ENCODE results near the gene PAIP2.
"Not testable (repeated sequence)": the region's sequence is repeated elsewhere in the genome, so short reads cannot be mapped to it uniquely, and the experiment has no call there.

Gene PAIP2

DNA sequence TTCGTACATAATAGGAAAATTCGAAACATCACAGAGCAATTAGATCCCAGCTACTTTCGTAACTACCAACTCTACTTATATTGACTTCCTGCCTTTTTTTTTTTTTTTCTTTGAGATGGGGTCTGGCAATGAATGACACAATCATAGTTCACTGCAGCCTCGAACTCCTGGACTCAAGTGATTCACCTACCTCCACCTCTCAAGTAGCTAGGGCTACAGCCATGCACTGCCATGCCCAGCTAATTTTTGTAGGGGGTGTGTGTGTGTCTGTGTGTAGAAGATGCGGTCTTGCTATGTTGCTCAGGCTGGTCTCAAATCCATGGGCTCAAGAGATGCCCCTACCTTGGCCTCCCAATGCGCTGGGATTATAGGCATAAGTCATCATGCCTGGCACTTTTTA, 5.8 kb upstream of the PAIP2 start:
- DNase-seq, result no peak

DNA sequence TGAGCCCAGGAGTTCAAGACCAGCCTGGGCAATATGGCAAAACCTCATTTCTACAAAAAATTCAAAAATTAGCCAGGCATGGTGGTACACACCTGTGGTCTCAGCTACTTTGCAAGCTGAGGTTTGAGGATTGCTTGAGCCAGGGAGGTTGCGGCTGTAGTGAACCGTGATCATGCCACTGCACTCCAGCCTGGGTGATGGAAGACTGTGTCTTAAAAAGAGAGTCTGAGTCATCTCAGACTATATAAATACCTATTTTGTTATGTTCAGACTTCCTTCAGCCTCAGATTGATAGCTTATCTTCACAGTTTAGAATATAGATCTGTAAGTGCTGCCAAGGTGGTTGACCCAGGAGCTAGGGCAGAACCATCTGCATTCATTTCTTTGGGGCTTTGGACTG, 1.6 kb upstream of the PAIP2 start:
- no peak for DNase-seq

GRCh38 chr5:139341187-139341688, 416 bp upstream of the PAIP2 start:
- DNase-seq, result no peak

DNA sequence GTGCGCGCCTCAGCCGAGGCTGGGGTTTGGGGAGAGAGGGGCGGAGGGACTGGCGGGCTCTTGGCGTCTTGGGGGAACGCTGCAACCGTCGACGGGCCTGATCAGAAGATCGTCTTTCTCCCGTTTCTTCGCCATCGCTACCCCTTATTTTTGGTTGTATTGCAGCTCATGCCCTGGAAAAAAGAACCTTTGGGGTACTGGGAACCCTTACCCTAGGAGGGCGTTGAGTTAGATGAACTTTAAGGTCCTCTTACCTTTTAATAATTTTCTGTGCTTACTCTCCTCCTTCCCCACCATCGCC, 719 bp downstream of the PAIP2 start:
- no peak for DNase-seq

DNA sequence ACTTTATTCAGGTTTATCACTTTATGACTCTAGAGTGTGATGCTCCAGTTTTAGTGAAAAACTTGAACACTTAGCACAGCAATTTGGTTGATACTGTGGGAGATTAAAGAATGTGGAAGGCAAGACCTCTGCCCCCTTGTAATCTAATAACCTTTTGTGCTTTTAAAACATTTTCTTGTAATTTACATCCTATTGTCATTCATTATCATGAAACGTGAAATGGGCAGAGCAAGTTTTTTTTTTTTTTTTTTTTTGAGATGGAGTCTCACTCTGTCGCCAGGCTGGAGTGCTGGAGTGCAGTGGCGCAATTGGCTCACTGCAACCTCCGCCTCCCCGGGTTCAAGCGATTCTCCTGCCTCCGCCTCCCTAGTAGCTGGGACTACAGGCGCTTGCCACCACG, 1.8 kb downstream of the PAIP2 start:
- no peak for DNase-seq

GRCh38 chr5:139344177-139344576, 2.5 kb downstream of the PAIP2 start:
- DNase-seq, result no peak

DNA sequence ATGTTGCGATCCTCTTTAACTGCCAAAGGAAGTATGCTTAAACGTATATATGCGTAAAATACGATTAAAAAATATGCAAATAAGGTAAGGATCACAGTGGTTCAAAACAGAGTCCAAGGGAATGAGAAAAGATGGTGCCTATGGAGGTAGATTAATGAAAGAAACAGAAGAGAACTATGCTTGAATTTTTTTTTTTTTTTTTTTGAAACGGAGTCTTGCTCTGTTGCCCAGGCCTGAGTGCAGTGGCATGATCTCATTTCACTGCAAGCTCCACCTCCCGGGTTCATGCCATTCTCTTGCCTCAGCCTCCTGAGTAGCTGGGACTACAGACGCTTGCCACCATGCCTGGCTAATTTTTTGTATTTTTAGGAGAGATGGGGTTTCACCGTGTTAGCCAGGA, 3.8 kb downstream of the PAIP2 start:
- not testable (repeated sequence) for DNase-seq

DNA sequence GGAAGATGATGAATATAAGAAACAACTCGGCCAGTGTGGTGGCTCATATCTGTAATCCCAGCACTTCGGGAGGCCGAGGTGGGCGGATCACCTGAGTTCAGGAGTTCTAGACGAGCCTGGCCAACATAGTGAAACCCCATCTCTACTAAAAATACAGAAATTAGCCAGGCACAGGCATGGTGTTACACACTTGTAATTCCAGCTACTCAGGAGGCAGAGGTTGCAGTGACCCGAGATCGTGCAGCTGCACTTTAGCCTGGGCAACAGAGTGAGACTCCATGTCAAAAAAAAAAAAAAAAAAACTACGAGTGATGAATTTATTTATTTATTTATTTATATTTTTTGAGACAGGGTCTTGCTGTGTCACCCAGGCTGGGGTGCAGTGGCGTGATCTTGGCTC, 6.2 kb downstream of the PAIP2 start:
- not testable (repeated sequence) for DNase-seq

- no peak for DNase-seq
Observed at GRCh38 chr5:139354186-139354585, 12.5 kb downstream of the PAIP2 start.

DNA sequence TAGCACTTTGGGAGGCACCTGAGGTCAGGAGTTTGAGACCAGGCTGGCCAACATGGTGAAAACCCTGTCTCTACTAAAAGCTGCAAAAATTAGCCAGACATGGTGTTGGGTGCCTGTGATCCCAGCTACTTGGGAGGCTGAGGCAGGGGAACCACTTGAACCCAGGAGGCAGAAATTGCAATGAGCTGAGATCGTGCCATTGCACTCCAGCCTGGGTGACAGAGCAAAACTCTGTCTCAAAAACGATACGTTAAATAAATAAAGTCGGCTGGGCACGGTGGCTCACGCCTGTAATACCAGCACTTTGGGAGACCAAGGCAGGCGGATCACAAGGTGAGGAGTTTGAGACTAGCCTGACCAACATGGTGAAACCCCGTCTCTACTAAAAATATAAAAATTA, 14.2 kb downstream of the PAIP2 start:
- DNase-seq, result not testable (repeated sequence)

DNA sequence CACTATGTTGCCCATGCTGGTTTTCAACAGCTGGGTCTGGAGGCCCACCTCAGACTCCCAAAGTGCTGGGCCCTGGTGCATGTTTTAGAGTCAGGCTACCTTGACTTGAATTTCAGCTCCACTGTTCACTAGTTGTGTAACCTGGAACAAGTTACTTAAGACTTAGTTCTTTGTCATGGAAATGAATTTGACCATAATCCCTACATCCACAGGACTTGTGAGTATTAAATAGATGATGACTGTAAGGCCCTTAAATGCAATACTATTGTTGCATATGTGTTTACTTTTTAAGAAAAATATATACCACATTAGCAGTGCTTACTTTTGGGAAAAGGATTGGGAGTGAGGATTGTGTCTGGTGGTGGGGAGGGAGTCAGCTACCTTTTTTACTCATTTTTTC, 16.4 kb downstream of the PAIP2 start:
- no peak for DNase-seq

- DNase-seq, result no peak
Observed at GRCh38 chr5:139360384-139360783, 18.7 kb downstream of the PAIP2 start.

DNA sequence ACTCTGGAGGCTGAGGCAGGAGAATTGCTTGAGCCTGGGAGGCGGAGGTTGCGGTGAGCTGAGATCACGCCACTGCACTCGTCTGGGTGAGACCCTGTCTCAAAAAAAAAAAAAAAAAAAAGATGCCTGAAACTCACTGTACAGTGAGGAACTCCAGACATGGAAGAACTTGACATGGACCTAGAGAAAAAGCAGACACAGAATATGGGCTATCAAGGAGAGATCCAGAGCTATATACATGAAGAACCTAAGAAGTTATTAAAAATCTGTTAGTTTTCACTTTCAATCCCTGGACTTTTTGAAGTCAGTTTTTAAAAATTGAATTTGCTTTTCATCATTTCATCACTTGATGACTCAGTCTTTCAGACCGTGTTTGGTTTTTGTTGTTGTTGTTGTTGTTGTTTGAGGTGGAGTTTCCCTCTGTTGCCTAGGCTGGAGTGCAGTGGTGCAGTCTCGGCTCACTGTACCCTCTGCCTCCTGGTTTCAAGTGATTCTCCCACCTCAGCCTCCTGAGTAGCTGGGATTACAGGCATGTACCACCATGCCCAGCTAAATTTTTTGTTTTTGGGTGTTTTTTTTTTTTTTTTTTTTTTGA, 20.3 kb downstream of the PAIP2 start:
- DNase-seq, result no peak

DNA sequence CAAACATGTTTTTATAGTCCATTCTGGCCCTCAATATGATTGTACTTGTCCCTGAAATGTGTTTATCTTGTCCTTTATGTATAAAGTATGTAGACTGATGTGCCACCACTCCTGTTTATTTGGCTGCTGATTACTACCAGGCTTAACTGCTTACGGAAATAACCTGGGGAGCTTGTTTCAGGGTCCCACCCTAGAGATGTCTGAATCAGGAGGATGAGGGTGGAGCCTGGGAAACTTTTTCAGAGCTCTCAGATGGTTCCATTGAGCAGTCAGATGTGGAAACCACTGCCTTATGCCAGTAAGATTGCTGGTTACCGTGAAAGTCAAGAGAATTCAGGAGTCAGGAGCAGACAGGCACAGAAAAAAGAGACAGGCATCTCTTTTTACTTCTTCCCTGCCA, 22.3 kb downstream of the PAIP2 start:
- no peak for DNase-seq

GRCh38 chr5:139364466-139364865, 22.8 kb downstream of the PAIP2 start:
- DNase-seq, result no peak

DNA sequence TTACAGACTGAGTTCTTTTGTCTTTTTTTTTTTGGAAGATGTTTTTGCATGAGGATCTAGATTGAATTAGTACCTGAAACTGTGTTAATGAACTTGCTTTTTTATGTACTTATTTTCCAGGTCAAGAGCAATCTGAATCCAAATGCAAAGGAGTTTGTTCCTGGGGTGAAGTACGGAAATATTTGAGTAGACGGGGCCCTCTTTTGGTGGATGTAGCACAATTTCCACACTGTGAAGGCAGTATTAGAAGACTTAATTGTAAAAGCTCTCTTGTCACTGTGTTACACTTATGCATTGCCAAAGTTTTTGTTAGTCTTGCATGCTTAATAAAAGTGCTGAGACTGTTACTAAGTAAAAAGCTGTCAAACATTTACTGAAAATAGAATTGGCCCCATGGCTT, 27.0 kb downstream of the PAIP2 start:
- DNase-seq, result no peak

DNA sequence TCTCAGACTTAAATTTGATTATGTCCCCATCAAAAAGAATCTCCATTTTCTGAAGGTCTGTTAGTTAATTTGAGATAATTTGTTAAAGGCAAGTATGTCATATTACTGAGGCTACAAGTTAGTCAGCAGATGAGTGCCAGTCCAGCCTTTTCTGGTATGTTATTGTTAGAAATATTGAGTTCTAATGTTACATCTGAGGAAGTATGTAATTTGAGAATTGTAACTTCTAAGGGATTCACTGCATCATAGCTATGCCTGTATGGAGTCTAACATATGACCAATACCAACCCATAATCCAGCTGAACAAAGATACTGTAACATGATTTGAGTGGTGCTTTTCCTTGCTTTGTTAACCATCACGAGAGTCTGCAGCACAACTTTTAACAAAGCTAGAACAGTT, 27.5 kb downstream of the PAIP2 start:
- no peak for DNase-seq

DNA sequence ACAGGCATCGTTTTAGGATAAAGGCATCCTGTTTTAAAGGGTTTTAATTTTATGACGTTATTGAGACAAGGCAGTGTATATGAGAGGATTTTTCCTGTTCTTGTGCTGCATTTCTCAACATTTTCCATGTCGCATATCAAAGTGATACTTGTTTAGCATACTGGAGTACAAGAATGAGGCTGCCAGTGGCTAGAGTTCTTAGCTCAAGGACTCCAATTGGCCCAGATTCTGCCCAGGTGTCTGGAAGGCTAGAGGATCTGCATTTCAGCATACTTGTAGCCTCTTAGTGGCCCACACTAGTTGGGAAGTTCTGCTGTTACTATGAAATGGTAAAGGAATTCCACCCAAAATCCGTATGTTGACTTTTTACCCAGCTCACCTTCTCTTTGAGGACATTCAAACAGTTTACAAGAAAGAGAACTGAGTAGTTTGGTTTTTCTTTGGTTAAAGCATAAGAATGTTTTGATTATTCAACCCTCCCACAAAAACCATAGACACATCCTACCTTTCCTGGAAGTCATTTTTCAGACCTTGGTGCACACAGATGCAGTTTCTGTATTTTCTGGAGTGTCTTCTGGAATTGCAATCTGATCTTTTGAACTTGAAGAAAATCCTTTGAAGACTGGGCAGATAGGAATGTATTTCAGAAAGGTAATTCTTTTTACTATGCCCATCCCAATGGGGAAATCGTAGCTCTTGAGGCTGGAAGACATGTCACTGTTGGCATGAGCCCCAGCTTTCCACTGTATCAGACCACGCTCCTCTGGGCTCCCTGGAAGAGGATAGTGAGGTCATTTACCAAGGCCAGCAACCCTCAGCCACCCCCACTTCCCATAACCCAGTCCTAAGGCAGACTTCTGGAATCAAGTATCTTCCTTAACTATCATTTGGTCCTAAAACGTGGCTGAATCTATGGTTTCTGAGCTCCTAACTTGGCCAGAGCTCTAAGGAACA, 30.1 kb downstream of the PAIP2 start:
- DNase-seq, result no peak

GRCh38 chr5:139374909-139375308, 33.3 kb downstream of the PAIP2 start:
- DNase-seq, result no peak

DNA sequence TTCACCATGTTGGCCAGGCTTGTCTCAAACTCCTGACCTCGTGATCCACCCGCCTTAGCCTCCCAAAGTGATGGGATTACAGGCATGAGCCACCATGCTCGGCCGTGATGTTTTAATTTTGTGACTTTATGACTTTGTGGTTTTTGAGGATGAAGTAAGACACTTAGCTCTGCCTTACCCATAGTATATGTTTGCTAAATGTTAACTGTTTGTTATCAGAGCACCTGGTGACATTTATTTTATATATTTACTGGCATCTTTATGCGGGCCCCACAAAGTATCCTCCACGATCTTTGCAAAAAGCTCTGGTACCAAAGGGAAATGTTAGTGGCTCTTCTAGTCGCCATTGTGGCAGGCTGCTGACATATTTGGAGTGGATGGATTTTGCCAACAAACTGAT, 34.7 kb downstream of the PAIP2 start:
- DNase-seq, result no peak

GRCh38 chr5:139377226-139377625, 35.6 kb downstream of the PAIP2 start:
- no peak for DNase-seq

- no peak for DNase-seq
Observed at GRCh38 chr5:139378101-139378825, 36.6 kb downstream of the PAIP2 start.

- DNase-seq, result no peak
Observed at GRCh38 chr5:139378941-139379361, 37.3 kb downstream of the PAIP2 start.

Data from NCI-H2171 (cell line).